HEK293 (cell line): Measurements from ENCODE around the gene PDE4D.

ENCODE experiments used
- CTCF ChIA-PET: fragments of 350-600 bp; formaldehyde crosslinking; extraction: SDS; loops from one replicate; lab custom pipeline; 2021; ENCODE audit warnings: antibody characterized with exemption; lab: Yijun Ruan, JAX
- POLR2A ChIA-PET: fragments of 300-600 bp; formaldehyde crosslinking; extraction: SDS; loops from one replicate; lab custom pipeline; 2020; ENCODE audit warnings: antibody characterized with exemption, inconsistent platforms; lab: Yijun Ruan, JAX
- H3K27ac ChIP-seq: fragments of 200-500 bp; sonication (Bioruptor generic); 2 replicates; pipeline ENCODE4 v1.5.1; 2014; ENCODE audit warnings: low read depth, low read length, control low read depth, inconsistent platforms; ENCODE audit errors: extremely low read depth
- H3K36me3 ChIP-seq, 2 experiments: fragments of 200-500 bp in 1 of 2; sonication (Bioruptor generic) in 1 of 2; 1 replicate in 1 of 2; 2 replicates in 1 of 2; pipeline ENCODE4 v1.5.1; 2014 to 2017; ENCODE audit warnings: inconsistent platforms in 2 of 2, low read length in 2 of 2; ENCODE audit not compliant: control insufficient read depth in 2 of 2, insufficient read depth in 1 of 2
- H3K4me1 ChIP-seq: fragments of 200-500 bp; sonication (Bioruptor generic); 2 replicates; pipeline ENCODE4 v1.5.1; 2014; ENCODE audit warnings: mild to moderate bottlenecking, low read length, inconsistent platforms; ENCODE audit not compliant: control insufficient read depth, insufficient read depth
- H3K4me3 ChIP-seq: 2 replicates; pipeline ENCODE4 v1.5.1; 2011; ENCODE audit warnings: low read depth, mild to moderate bottlenecking, control low read depth, low read length, moderate library complexity
- H3K9me3 ChIP-seq: fragments of 200-500 bp; sonication (Bioruptor generic); 2 replicates; pipeline ENCODE4 v1.5.1; 2014; ENCODE audit warnings: low read depth, low read length, inconsistent platforms; ENCODE audit not compliant: control insufficient read depth, insufficient read depth
- AEBP2 ChIP-seq: fragments of 450-650 bp; formaldehyde crosslinking; IDR thresholded peaks from 2 replicates; pipeline ENCODE4 v1.5.1; 2016; ENCODE audit warnings: missing biosample characterization, missing genetic modification characterization, borderline replicate concordance
- CTCF ChIP-seq: fragments of 450-650 bp; formaldehyde crosslinking; IDR thresholded peaks from 2 replicates; pipeline ENCODE4 v1.5.1; 2016; ENCODE audit warnings: missing biosample characterization, missing genetic modification characterization
- FEZF1 ChIP-seq: fragments of 450-650 bp; formaldehyde crosslinking; IDR thresholded peaks from 2 replicates; pipeline ENCODE4 v1.5.1; 2016; ENCODE audit warnings: missing biosample characterization, missing genetic modification characterization
- GLI4 ChIP-seq: fragments of 450-650 bp; formaldehyde crosslinking; IDR thresholded peaks from 2 replicates; pipeline ENCODE4 v1.5.1; 2016; ENCODE audit warnings: missing biosample characterization, missing genetic modification characterization
- IKZF3 ChIP-seq: fragments of 450-650 bp; IDR thresholded peaks from 2 replicates; pipeline ENCODE4 v1.5.0; 2018; ENCODE audit warnings: missing biosample characterization, mild to moderate bottlenecking, missing genetic modification characterization, moderate library complexity
- TSHZ1 ChIP-seq: fragments of 450-650 bp; formaldehyde crosslinking; IDR thresholded peaks from 2 replicates; pipeline ENCODE4 v1.5.1; 2016; ENCODE audit warnings: missing biosample characterization, missing genetic modification characterization, borderline replicate concordance
- ZBTB17 ChIP-seq: fragments of 450-650 bp; formaldehyde crosslinking; IDR thresholded peaks from 2 replicates; pipeline ENCODE4 v1.5.1; 2016; ENCODE audit warnings: missing biosample characterization, missing genetic modification characterization
- ZBTB21 ChIP-seq: fragments of 450-650 bp; formaldehyde crosslinking; IDR thresholded peaks from 2 replicates; pipeline ENCODE4 v1.5.1; 2017; ENCODE audit warnings: missing biosample characterization, missing genetic modification characterization
- ZEB2 ChIP-seq: fragments of 450-650 bp; formaldehyde crosslinking; IDR thresholded peaks from 2 replicates; pipeline ENCODE4 v1.5.1; 2016; ENCODE audit warnings: missing biosample characterization, missing genetic modification characterization
- ZNF2 ChIP-seq: fragments of 450-650 bp; formaldehyde crosslinking; IDR thresholded peaks from 2 replicates; pipeline ENCODE4 v1.5.1; 2016; ENCODE audit warnings: missing biosample characterization, missing genetic modification characterization
- ZNF24 ChIP-seq: fragments of 450-650 bp; formaldehyde crosslinking; IDR thresholded peaks from 2 replicates; pipeline ENCODE4 v1.5.1; 2016; ENCODE audit warnings: missing biosample characterization, missing genetic modification characterization
- ZNF324 ChIP-seq: fragments of 450-650 bp; formaldehyde crosslinking; IDR thresholded peaks from 2 replicates; pipeline ENCODE4 v1.5.1; 2016; ENCODE audit warnings: missing biosample characterization, missing genetic modification characterization
- ZNF362 ChIP-seq: fragments of 450-650 bp; formaldehyde crosslinking; IDR thresholded peaks from 2 replicates; pipeline ENCODE4 v1.5.1; 2016; ENCODE audit warnings: missing biosample characterization, missing genetic modification characterization
- ZNF366 ChIP-seq: fragments of 450-650 bp; formaldehyde crosslinking; conservative IDR thresholded peaks from 2 replicates; pipeline ENCODE4 v1.5.1; 2016; ENCODE audit warnings: missing biosample characterization, missing genetic modification characterization
- ZNF394 ChIP-seq: fragments of 450-650 bp; formaldehyde crosslinking; IDR thresholded peaks from 2 replicates; pipeline ENCODE4 v1.5.1; 2016; ENCODE audit warnings: missing biosample characterization, missing genetic modification characterization, mild to moderate bottlenecking, moderate library complexity, borderline replicate concordance
- ZNF426 ChIP-seq: fragments of 450-650 bp; formaldehyde crosslinking; IDR thresholded peaks from 2 replicates; pipeline ENCODE4 v1.5.1; 2017; ENCODE audit warnings: missing biosample characterization, missing genetic modification characterization, mild to moderate bottlenecking, inconsistent platforms, moderate library complexity
- ZNF501 ChIP-seq: fragments of 450-650 bp; formaldehyde crosslinking; IDR thresholded peaks from 2 replicates; pipeline ENCODE4 v1.5.1; 2016; ENCODE audit warnings: missing biosample characterization, missing genetic modification characterization
- ZNF585B ChIP-seq: fragments of 450-650 bp; formaldehyde crosslinking; IDR thresholded peaks from 2 replicates; pipeline ENCODE4 v1.5.1; 2016; ENCODE audit warnings: missing biosample characterization, missing genetic modification characterization
- ZNF626 ChIP-seq: fragments of 450-650 bp; sonication (Bioruptor Pico); formaldehyde crosslinking; IDR thresholded peaks from 2 replicates; pipeline ENCODE4 v1.5.1; 2018; ENCODE audit warnings: missing biosample characterization, missing genetic modification characterization, inconsistent platforms
- ZNF654 ChIP-seq: fragments of 450-650 bp; formaldehyde crosslinking; IDR thresholded peaks from 2 replicates; pipeline ENCODE4 v1.5.1; 2016; ENCODE audit warnings: low read depth, missing biosample characterization, missing genetic modification characterization
- ZNF660 ChIP-seq: fragments of 450-650 bp; IDR thresholded peaks from 2 replicates; pipeline ENCODE4 v1.5.1; 2018; ENCODE audit warnings: missing biosample characterization, mild to moderate bottlenecking, missing genetic modification characterization
- ZNF664 ChIP-seq: fragments of 450-650 bp; formaldehyde crosslinking; IDR thresholded peaks from 2 replicates; pipeline ENCODE4 v1.5.1; 2016; ENCODE audit warnings: missing biosample characterization, missing genetic modification characterization
- ZSCAN5A ChIP-seq: fragments of 450-650 bp; formaldehyde crosslinking; IDR thresholded peaks from 2 replicates; pipeline ENCODE4 v1.5.1; 2016; ENCODE audit warnings: missing biosample characterization, missing genetic modification characterization

The PDE4D gene

GRCh38 chr5:59188419-59189225 lies 704.9 kb downstream of the PDE4D start:
- POLR2A ChIA-PET = interaction anchor here (1.3 kb wide), 2 partner anchors 179 to 192 kb away, joined by 3 to 4 read pairs; no protein-coding TSS in a partner anchor
- Histone ChIP-seq H3K4me1 (peaks cover 11% of the 10 kb centered on the region), H3K36me3 (no peaks in the 10 kb centered on the region), H3K27ac (no peak overlapping the region), H3K9me3 (no peaks in the 10 kb centered on the region), H3K4me3 (no peak overlapping the region)
- TF ChIP-seq ZNF660 (peak; percentile 56; the same call in 1 of the 2 replicates), ZNF585B (tag by site-specific recombination) (no peak), ZNF426 (tag by site-specific recombination) (no peak), ZNF362 (tag by site-specific recombination) (peak; percentile 73), GLI4 (no peak), ZNF501 (peak; percentile 22; the same call in 1 of the 2 replicates), AEBP2 (tag by site-specific recombination) (no peak), ZEB2 (tag by site-specific recombination) (0 out of 2 replicates have a peak, but pooled peaks have one; percentile 42), ZNF654 (tag by site-specific recombination) (peak; percentile 97), ZNF2 (tag by site-specific recombination) (peak; percentile 49; the same call in 1 of the 2 replicates), ZNF394 (tag by site-specific recombination) (no peak), ZBTB21 (no peak), ZSCAN5A (tag by site-specific recombination) (no peak), ZNF626 (tag by site-specific recombination) (no peak), CTCF (tag by site-specific recombination) (peak; percentile 68; the same call in 1 of the 2 replicates), IKZF3 (tag by site-specific recombination) (0 out of 2 replicates have a peak, but pooled peaks have one; percentile 31), TSHZ1 (tag by site-specific recombination) (no peak), ZNF24 (peak; percentile 94), ZNF366 (no peak), ZNF324 (tag by site-specific recombination) (peak; percentile 24; the same call in 1 of the 2 replicates), ZNF664 (tag by site-specific recombination) (peak; percentile 12; the same call in 1 of the 2 replicates), ZBTB17 (0 out of 2 replicates have a peak, but pooled peaks have one; percentile 30), FEZF1 (tag by site-specific recombination) (no peak)
- CTCF ChIA-PET = interaction anchor here (0.5 to 7.0 kb wide), 62 partner anchors 8 to 646 kb away, joined by 3 to 116 read pairs (median 5); no protein-coding TSS in a partner anchor
